Measurements from ENCODE around the gene ANO2.

ANO2 gene

GRCh38 chr12:5689773-5690172 lies 255.3 kb downstream of the ANO2 start:
- no peak for TF ChIP-seq NFIC (IDR thresholded peaks at IDR 0.05)
- TF ChIP-seq YY1 (IDR thresholded peaks at IDR 0.05; ENCODE audit: low read depth): no peak
- no peak for TF ChIP-seq TCF12 (IDR thresholded peaks at IDR 0.05; ENCODE audit: low read depth)
- TF ChIP-seq EGR1 (IDR thresholded peaks at IDR 0.05): no peak
- no peak for TF ChIP-seq EP300 (IDR thresholded peaks at IDR 0.05; ENCODE audit: borderline replicate concordance)
- no peak for TF ChIP-seq MAX (IDR thresholded peaks at IDR 0.05)
- TF ChIP-seq REST (IDR thresholded peaks at IDR 0.05; ENCODE audit: low read depth): no peak
- TF ChIP-seq CEBPB (IDR thresholded peaks at IDR 0.05): no peak
- TF ChIP-seq ZBTB7A (IDR thresholded peaks at IDR 0.05; ENCODE audit: low read depth): no peak
- no peak for TF ChIP-seq USF1 (IDR thresholded peaks at IDR 0.05)
- TF ChIP-seq TEAD4 (IDR thresholded peaks at IDR 0.05): no peak
- TF ChIP-seq TAF1 (IDR thresholded peaks at IDR 0.05; ENCODE audit: low read depth): no peak
- TF ChIP-seq FOXM1 (IDR thresholded peaks at IDR 0.05; ENCODE audit: borderline replicate concordance, low read depth): no peak
- no peak for TF ChIP-seq RAD21 (IDR thresholded peaks at IDR 0.05; ENCODE audit: low read depth)
- no peak for TF ChIP-seq CREB1 (IDR thresholded peaks at IDR 0.05; ENCODE audit: low read depth)

GRCh38 chr12:5688226-5688625 lies 256.8 kb downstream of the ANO2 start:
- TF ChIP-seq RAD21 (IDR thresholded peaks at IDR 0.05; ENCODE audit: low read depth) (no peak), USF1 (IDR thresholded peaks at IDR 0.05) (no peak), EP300 (IDR thresholded peaks at IDR 0.05; ENCODE audit: borderline replicate concordance) (no peak), MAX (IDR thresholded peaks at IDR 0.05) (no peak), TCF12 (IDR thresholded peaks at IDR 0.05; ENCODE audit: low read depth) (no peak), EGR1 (IDR thresholded peaks at IDR 0.05) (no peak), FOXM1 (IDR thresholded peaks at IDR 0.05; ENCODE audit: borderline replicate concordance, low read depth) (no peak), NFIC (IDR thresholded peaks at IDR 0.05) (no peak), TEAD4 (IDR thresholded peaks at IDR 0.05) (no peak), REST (IDR thresholded peaks at IDR 0.05; ENCODE audit: low read depth) (no peak), CREB1 (IDR thresholded peaks at IDR 0.05; ENCODE audit: low read depth) (no peak)

- TF ChIP-seq NFIC (IDR thresholded peaks at IDR 0.05): no peak
- no peak for TF ChIP-seq FOXM1 (IDR thresholded peaks at IDR 0.05; ENCODE audit: borderline replicate concordance, low read depth)
- TF ChIP-seq YY1 (IDR thresholded peaks at IDR 0.05; ENCODE audit: low read depth): no peak
- no peak for TF ChIP-seq CREB1 (IDR thresholded peaks at IDR 0.05; ENCODE audit: low read depth)
- TF ChIP-seq CEBPB (IDR thresholded peaks at IDR 0.05): no peak
These were observed 259.1 kb downstream of the ANO2 start for GRCh38 chr12:5685935-5686334.

GRCh38 chr12:5684989-5685388 lies 260.1 kb downstream of the ANO2 start:
- TF ChIP-seq RAD21 (IDR thresholded peaks at IDR 0.05; ENCODE audit: low read depth): no peak
- no peak for TF ChIP-seq TAF1 (IDR thresholded peaks at IDR 0.05; ENCODE audit: low read depth)
- no peak for TF ChIP-seq NFIC (IDR thresholded peaks at IDR 0.05)
- TF ChIP-seq EGR1 (IDR thresholded peaks at IDR 0.05): no peak
- no peak for TF ChIP-seq CEBPB (IDR thresholded peaks at IDR 0.05)
- TF ChIP-seq MAX (IDR thresholded peaks at IDR 0.05): no peak
- no peak for TF ChIP-seq CREB1 (IDR thresholded peaks at IDR 0.05; ENCODE audit: low read depth)
- no peak for TF ChIP-seq FOXM1 (IDR thresholded peaks at IDR 0.05; ENCODE audit: borderline replicate concordance, low read depth)
- no peak for TF ChIP-seq TCF12 (IDR thresholded peaks at IDR 0.05; ENCODE audit: low read depth)
- TF ChIP-seq ZBTB7A (IDR thresholded peaks at IDR 0.05; ENCODE audit: low read depth): no peak
- no peak for TF ChIP-seq USF1 (IDR thresholded peaks at IDR 0.05)
- no peak for TF ChIP-seq TEAD4 (IDR thresholded peaks at IDR 0.05)
- no peak for TF ChIP-seq YY1 (IDR thresholded peaks at IDR 0.05; ENCODE audit: low read depth)
- TF ChIP-seq EP300 (IDR thresholded peaks at IDR 0.05; ENCODE audit: borderline replicate concordance): no peak
- no peak for TF ChIP-seq REST (IDR thresholded peaks at IDR 0.05; ENCODE audit: low read depth)
